Measurements from ENCODE around the gene MAD1L1.
"Not testable (repeated sequence)": the region's sequence is repeated elsewhere in the genome, so short reads cannot be mapped to it uniquely, and the experiment has no call there.

The MAD1L1 gene

DNA sequence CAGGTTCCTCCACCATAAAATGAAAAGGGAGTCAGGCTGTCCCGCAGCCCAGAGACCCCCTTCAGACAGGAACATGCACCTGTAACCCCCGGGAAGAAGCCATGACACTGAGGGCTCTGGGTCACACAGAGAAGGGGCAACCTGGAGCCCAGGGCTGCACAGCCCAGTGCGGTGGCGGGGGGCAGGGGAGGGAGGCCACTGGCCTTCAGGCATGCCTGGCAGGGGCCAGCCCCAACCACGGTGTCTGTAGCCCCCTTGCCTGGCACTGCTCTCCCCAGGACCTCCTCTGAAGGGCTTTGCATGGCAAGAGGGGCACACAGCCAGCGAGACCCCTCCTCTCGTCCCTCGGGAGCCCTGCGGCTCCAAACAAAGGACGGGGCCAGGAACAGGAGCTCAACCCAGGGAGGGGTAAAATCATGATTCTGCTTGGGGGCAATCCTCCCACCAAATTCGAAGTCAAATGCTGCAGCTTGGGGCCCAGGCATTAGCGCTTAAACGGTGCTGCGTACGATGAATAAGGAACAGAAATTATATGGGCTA is 235.1 kb downstream of the MAD1L1 start:
- TF ChIP-seq POLR2A (IDR thresholded peaks at IDR 0.05; ENCODE audit: low read depth, low read length) (no peak), TAF1 (IDR thresholded peaks at IDR 0.05; ENCODE audit: borderline replicate concordance, low read depth, low read length) (no peak), POLR2AphosphoS5 (IDR thresholded peaks at IDR 0.05; ENCODE audit: low read depth, low read length) (no peak)
- no peak for DNase-seq (ENCODE audit: insufficient read length)
- no peak for FAIRE-seq

DNA sequence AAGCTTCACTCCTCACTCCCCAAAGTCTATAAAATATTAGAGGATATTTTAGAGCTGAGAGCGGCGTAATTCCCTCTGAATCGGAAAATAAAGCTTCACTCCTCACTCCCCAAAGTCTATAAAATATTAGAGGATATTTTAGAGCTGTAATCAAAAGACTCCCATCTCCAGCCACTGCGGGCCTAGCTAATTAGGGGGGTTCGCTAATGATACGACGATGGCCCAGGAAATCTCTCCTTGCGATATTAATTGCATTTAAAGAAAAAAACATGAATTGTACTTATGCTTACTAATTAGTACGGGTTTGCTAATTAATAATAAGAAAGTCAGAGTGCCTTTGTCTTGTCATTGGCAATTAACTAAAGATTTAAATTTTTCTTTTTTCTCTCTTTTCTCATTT is 235.9 kb downstream of the MAD1L1 start:
- no peak for TF ChIP-seq POLR2AphosphoS5 (IDR thresholded peaks at IDR 0.05; ENCODE audit: low read depth, low read length)
- TF ChIP-seq TAF1 (IDR thresholded peaks at IDR 0.05; ENCODE audit: borderline replicate concordance, low read depth, low read length) = no peak
- no peak for TF ChIP-seq POLR2A (IDR thresholded peaks at IDR 0.05; ENCODE audit: low read depth, low read length)
- DNase-seq (ENCODE audit: insufficient read length) (no peak), FAIRE-seq (no peak)

DNA sequence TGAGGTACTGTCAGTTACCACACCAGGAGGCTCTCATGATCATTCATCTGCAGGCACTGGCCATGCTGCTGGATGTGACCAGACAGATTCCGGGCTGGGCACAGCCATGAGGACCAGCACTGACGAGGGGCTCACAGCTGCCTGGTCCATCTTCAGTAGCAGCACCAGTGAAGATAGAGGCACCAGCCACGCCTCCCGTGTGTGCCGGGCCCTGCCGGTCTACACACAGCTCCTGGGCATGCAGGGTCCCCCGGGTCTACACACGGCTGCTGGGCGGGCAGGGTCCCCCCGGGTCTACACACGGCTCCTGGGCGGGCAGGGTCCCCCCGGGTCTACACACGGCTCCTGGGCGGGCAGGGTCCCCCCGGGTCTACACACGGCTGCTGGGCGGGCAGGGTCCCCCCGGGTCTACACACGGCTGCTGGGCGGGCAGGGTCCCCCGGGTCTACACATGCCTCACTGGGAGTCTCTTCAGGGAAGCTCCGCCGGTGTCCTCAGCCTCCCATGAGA is 236.8 kb downstream of the MAD1L1 start:
- not testable (repeated sequence) for FAIRE-seq

DNA sequence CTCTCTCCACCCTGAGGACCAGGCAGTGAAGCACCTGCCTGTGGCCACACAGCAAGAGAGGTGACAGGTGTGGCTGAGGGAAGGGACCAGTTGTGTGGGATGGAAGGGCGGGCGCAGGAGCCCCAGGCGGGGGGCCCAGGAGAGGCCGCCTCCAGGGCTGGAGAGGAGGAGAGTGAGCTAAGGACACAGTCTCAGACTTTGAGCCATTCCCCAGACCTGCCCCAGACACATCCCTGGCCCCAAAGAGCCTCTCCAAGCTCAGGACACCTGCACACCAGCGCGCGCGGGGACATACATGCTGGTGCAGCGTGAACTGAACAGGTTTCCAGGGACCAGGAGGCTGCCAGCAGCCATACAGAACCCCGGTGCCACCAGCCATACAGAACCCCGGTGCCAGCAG is 237.3 kb downstream of the MAD1L1 start:
- FAIRE-seq = no peak
- no peak for TF ChIP-seq POLR2A (IDR thresholded peaks at IDR 0.05; ENCODE audit: low read depth, low read length)
- TF ChIP-seq TAF1 (IDR thresholded peaks at IDR 0.05; ENCODE audit: borderline replicate concordance, low read depth, low read length) = no peak
- TF ChIP-seq POLR2AphosphoS5 (IDR thresholded peaks at IDR 0.05; ENCODE audit: low read depth, low read length) = no peak

More for the DNA sequence above, 236.8 kb downstream of the MAD1L1 start:
- DNase-seq (ENCODE audit: insufficient read length) = not testable (repeated sequence)

DNA sequence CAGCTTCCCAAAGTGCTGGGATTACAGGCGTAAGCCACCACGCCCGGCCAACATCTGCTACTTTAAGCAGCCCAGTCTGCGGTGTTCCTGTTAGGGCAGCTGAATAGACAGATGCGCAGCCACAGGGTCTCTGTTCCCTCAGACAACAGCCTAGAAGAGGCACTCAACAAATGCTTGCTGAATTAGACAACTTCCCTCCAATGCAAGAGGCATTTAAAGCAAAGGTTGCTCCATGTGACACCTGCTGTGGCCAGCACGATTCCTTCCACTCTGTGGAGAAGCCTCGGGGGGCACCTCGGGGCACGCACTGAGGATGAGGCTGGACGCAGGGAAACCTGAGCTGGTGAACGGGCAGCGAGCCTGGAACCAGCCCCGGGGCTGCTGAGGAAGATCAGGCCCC is 237.8 kb downstream of the MAD1L1 start:
- TF ChIP-seq TAF1 (IDR thresholded peaks at IDR 0.05; ENCODE audit: borderline replicate concordance, low read depth, low read length) = no peak
- TF ChIP-seq POLR2AphosphoS5 (IDR thresholded peaks at IDR 0.05; ENCODE audit: low read depth, low read length) = no peak
- TF ChIP-seq POLR2A (IDR thresholded peaks at IDR 0.05; ENCODE audit: low read depth, low read length) = no peak
- FAIRE-seq (no peak), DNase-seq (ENCODE audit: insufficient read length) (no peak)

More for the DNA sequence above, 237.3 kb downstream of the MAD1L1 start:
- no peak for DNase-seq (ENCODE audit: insufficient read length)

DNA sequence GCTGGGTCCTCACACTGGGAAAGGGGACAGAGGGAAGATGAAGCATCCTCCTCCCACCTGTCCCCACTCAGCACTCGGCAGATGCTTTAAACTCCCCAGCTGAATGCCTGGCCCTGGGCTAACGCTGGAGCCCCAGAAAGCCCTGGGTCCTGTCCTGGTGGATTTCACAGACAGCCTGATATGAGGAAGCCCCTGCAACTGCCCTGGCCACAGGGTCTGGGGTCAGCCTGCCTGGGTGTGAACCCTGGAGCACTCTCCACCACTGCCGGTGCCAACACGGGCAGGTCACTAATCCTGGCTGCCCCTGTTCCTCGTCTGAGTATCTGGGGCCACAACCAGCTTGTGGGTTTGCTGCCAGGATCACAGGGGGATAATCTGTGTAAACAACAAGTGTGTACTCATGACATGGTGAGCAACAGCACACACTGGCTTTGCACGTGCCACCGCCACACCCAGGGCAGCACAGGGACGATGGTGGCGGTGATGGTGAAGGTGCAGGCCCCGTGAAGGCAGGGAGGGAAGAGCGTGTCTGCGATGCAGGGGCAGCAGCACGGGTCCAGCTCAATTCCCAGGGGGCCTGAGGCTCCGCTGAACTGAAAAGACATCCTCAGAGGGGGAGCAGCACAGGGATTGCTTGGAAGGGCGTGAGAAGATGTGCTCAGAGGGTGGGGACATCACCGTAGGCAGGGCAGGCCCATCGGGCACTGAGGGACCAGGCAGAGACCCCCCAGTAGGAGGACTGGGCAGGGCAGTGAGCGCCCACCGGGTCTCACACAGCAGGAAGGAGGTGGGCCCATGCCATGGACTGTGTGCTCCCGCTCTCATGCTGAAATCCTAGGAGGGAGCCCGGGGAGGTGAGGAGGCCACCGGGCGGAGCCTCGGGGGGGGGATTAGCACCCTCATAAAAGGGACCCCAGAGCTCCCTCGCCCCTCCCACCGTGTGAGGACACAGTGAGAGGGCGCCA is 238.7 kb downstream of the MAD1L1 start:
- FAIRE-seq = no peak
- DNase-seq (ENCODE audit: insufficient read length) = no peak
- TF ChIP-seq POLR2AphosphoS5 (IDR thresholded peaks at IDR 0.05; ENCODE audit: low read depth, low read length) (no peak), TAF1 (IDR thresholded peaks at IDR 0.05; ENCODE audit: borderline replicate concordance, low read depth, low read length) (no peak)

DNA sequence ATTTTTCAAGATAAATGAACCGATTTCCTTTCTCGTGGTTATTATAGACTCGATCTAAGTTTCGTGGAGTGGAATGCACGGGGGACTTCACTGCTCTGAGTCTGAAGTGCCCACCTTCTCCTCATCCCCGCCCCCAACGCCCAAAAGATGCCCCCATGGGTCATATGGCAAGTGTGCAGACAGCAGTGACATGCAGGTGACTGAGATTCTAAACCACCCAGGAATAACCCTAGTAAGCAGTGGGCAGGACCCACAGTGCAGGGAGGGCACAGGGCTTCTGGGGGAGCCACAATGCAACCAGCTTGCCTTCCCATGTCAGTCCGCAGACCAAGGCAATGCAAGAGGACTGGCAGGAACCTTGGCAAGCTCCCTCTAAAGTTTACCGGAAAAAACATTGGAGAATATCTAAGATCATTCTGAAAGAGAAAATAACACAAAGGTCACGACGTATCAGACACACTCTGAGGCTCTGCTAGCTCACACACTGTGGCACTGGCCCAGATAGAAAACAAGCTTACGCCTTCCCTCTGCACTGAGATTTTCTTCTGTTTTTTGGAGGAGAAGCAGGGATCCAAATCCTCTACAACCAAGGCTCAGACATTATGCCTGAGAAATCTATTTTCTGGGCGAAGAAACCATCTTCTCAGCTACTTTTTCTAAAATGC is 239.6 kb downstream of the MAD1L1 start:
- DNase-seq (ENCODE audit: insufficient read length) (no peak), FAIRE-seq (no peak)
- TF ChIP-seq POLR2AphosphoS5 (IDR thresholded peaks at IDR 0.05; ENCODE audit: low read depth, low read length) (no peak), TAF1 (IDR thresholded peaks at IDR 0.05; ENCODE audit: borderline replicate concordance, low read depth, low read length) (no peak), POLR2A (IDR thresholded peaks at IDR 0.05; ENCODE audit: low read depth, low read length) (no peak)

DNA sequence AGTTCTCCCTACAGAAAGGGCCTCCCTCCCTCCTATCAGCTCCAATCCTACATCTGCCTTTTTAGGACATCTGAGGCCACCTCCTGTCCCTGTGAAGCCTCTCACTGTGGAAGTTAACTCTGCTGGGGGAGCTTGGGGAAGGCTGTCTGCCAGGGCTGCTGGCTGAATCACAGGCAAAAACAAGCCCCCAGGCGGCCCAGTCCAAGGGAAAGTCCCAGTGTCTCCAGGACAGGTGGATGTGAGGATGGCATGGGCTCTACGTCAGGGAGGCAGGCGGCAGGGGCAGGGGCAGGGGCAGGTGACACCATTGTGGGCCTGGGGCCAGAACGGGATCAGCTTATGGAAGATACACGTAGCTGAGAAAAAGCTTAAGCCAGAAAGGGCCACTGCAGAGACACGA is 240.2 kb downstream of the MAD1L1 start:
- DNase-seq (ENCODE audit: insufficient read length) (no peak), FAIRE-seq (no peak)
- TF ChIP-seq POLR2AphosphoS5 (IDR thresholded peaks at IDR 0.05; ENCODE audit: low read depth, low read length) = no peak
- TF ChIP-seq POLR2A (IDR thresholded peaks at IDR 0.05; ENCODE audit: low read depth, low read length) = no peak
- TF ChIP-seq TAF1 (IDR thresholded peaks at IDR 0.05; ENCODE audit: borderline replicate concordance, low read depth, low read length) = no peak

DNA sequence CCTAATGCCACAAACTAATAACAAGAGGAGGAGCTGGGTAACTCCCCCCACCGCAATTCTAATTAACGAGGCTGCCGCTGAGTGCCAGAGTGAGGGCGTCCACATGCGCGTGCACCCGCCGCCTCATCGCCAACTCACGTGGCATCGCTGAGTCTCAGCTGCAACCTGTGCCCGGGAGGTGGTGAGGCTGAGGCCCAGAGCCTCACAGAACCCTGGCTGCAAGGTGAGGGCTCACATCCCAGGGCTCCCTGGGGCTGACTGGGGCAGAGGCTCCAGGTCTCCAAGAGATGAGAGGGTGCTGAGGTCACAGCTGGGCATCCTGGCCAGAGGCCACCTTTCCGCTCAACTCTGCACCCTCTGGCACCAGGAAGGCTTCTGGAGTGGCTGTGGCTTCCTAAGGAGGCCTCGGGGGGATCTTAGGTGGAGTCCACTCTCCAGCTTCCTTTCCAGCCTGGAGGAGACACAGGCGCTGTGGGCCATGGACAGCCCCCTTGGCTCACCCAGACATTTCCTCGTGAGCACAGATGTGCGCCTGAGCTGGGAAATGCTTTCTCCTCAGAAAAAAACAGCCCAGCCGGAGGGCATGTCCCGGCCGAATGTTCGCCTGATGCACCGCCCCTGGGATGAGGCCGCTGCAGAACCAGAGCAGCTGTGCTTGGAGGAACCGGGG is 242.6 kb downstream of the MAD1L1 start:
- TF ChIP-seq POLR2AphosphoS5 (IDR thresholded peaks at IDR 0.05; ENCODE audit: low read depth, low read length) = no peak
- TF ChIP-seq POLR2A (IDR thresholded peaks at IDR 0.05; ENCODE audit: low read depth, low read length) = no peak
- no peak for TF ChIP-seq TAF1 (IDR thresholded peaks at IDR 0.05; ENCODE audit: borderline replicate concordance, low read depth, low read length)
- FAIRE-seq (no peak), DNase-seq (ENCODE audit: insufficient read length) (no peak)

DNA sequence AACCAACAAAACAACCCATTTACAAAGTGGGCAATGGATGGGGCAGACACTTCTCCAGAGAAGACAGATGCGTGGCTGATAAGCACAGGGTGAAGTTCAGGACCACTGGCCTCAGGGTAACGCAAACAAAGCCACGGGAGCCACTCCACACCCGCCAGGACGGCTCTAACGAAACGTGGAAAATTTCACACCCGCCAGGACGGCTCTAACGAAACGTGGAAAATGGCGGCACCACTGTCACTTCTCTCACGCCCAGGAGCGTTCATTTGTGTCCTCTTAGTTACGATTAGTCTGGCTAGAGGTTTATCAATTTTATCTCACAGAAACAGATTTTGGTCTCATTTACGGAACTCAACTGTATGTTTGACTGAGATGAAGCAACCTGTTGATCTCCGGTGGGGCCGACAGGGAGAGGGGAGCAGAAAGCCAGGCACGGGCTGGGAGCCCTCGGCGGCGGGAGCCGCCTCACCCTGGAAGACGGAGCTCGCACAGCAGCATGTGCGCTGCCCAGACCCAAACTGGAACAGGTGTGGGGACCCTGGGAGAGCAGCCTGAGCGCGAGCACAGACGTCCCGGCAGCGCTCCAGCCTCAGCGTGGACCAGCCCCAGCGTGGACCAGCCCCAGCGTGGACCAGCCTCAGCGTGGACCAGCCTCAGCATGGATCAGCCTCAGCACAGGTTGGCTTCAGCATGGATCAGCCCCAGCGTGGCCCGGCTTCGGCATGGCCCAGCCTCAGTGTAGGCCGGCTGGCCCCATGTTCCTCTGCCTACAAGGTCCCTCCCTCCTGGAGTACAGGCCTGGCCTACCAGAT is 243.5 kb downstream of the MAD1L1 start:
- TF ChIP-seq TAF1 (IDR thresholded peaks at IDR 0.05; ENCODE audit: borderline replicate concordance, low read depth, low read length) = no peak
- TF ChIP-seq POLR2A (IDR thresholded peaks at IDR 0.05; ENCODE audit: low read depth, low read length) = no peak
- no peak for TF ChIP-seq POLR2AphosphoS5 (IDR thresholded peaks at IDR 0.05; ENCODE audit: low read depth, low read length)
- no peak for FAIRE-seq
- no peak for DNase-seq (ENCODE audit: insufficient read length)
